ENCODE results near the gene RALGPS1.

DNA sequence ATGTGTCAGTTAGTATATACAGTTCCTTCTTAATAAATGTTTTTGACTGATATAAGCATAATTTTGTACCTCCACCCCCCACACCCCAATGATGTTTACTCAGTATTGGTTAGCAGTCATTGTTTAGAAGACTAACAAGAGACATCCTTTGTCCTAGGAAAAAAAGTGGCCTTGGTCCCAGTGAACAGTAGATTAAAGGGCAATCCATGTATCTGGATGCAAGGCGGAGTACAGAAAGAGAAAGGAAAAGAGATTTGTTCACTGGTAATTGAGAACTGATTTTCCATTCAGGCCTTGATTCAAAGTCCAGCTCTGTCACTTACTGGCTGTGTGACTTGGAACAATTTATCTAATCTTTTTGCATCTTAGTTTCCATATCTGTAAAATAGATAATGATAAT, 4.6 kb downstream of the RALGPS1 start:
- TF ChIP-seq, protein P1, sequence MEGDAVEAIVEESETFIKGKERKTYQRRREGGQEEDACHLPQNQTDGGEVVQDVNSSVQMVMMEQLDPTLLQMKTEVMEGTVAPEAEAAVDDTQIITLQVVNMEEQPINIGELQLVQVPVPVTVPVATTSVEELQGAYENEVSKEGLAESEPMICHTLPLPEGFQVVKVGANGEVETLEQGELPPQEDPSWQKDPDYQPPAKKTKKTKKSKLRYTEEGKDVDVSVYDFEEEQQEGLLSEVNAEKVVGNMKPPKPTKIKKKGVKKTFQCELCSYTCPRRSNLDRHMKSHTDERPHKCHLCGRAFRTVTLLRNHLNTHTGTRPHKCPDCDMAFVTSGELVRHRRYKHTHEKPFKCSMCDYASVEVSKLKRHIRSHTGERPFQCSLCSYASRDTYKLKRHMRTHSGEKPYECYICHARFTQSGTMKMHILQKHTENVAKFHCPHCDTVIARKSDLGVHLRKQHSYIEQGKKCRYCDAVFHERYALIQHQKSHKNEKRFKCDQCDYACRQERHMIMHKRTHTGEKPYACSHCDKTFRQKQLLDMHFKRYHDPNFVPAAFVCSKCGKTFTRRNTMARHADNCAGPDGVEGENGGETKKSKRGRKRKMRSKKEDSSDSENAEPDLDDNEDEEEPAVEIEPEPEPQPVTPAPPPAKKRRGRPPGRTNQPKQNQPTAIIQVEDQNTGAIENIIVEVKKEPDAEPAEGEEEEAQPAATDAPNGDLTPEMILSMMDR (IDR thresholded peaks at IDR 0.05) = no peak
- TF ChIP-seq POLR2A (IDR thresholded peaks at IDR 0.05) = no peak

All from vagina (tissue), 2 donors.